K562 (cell line): ENCODE measurements around the gene IP6K1. TPM values are rescaled to one million over a fixed set of nuclear protein-coding genes. Genes with fewer than 3 reads are reported as not detected.
A peak's percentile ranks its signal among the peaks of the same experiment; 100 is the strongest.

ENCODE experiments used
- BRD9 ChIP-seq: fragments of 450-650 bp; IDR thresholded peaks from 2 replicates; pipeline ENCODE4 v1.6.1; 2018; ENCODE audit warnings: low read depth; ENCODE audit not compliant: partially characterized antibody
- CBX5 ChIP-seq: IDR thresholded peaks from 2 replicates; pipeline ENCODE4 v1.6.1; 2014; ENCODE audit warnings: low read depth, borderline replicate concordance
- CBX8 ChIP-seq: fragments of 200-600 bp; sonication (generic); IDR thresholded peaks from 2 replicates; pipeline ENCODE4 v1.6.1; 2012; ENCODE audit warnings: borderline replicate concordance, mixed run types, low read depth, mild to moderate bottlenecking, moderate library complexity, mixed read lengths, low read length, control low read depth, inconsistent platforms; ENCODE audit not compliant: poor library complexity, severe bottlenecking; ENCODE audit errors: extremely low read depth
- CTBP1 ChIP-seq: fragments of 450-650 bp; IDR thresholded peaks from 2 replicates; pipeline ENCODE4 v1.6.1; 2016; ENCODE audit warnings: borderline replicate concordance
- DACH1 ChIP-seq: fragments of 450-650 bp; IDR thresholded peaks from 2 replicates; pipeline ENCODE4 v1.6.1; 2018; ENCODE audit not compliant: partially characterized antibody
- FOXK1 ChIP-seq: sonication (generic); formaldehyde crosslinking; IDR thresholded peaks from 2 replicates; pipeline ENCODE4 v1.8.0; 2022; ENCODE audit warnings: missing genetic modification reagents, mild to moderate bottlenecking, borderline replicate concordance
- GATA2 ChIP-seq: sonication (generic); formaldehyde crosslinking; IDR thresholded peaks from 2 replicates; pipeline ENCODE4 v1.4.0; 2020; ENCODE audit warnings: mild to moderate bottlenecking, missing genetic modification reagents
- KDM4B ChIP-seq, 2 experiments: fragments of 450-650 bp in 1 of 2; sonication (generic) in 1 of 2; IDR thresholded peaks; 2 replicates each; pipeline ENCODE4 v1.6.1; 2016 to 2017; ENCODE audit warnings: borderline replicate concordance in 2 of 2, antibody characterized with exemption in 1 of 2, low read depth in 1 of 2, mild to moderate bottlenecking in 1 of 2
- MEF2A ChIP-seq: IDR thresholded peaks from 2 replicates; pipeline ENCODE4 v1.6.1; 2011; ENCODE audit warnings: low read depth, mild to moderate bottlenecking, low read length, moderate library complexity; ENCODE audit not compliant: control insufficient read depth
- NCOR1 ChIP-seq: fragments of 450-650 bp; IDR thresholded peaks from 2 replicates; pipeline ENCODE4 v1.6.1; 2016; ENCODE audit warnings: mild to moderate bottlenecking, moderate library complexity
- NFIC ChIP-seq: fragments of 450-650 bp; IDR thresholded peaks from 2 replicates; pipeline ENCODE4 v1.6.1; 2017; ENCODE audit warnings: mild to moderate bottlenecking, inconsistent platforms
- NFYB ChIP-seq: IDR thresholded peaks from 2 replicates; pipeline ENCODE4 v1.6.1; 2011; ENCODE audit warnings: mild to moderate bottlenecking, moderate library complexity; ENCODE audit not compliant: insufficient read length; ENCODE audit errors: extremely low read depth
- NR2C2 ChIP-seq, 2 experiments: fragments of 200-800 bp in 1 of 2; sonication (Bioruptor generic) in 1 of 2; sonication (generic) in 1 of 2; formaldehyde crosslinking in 1 of 2; IDR thresholded peaks; 2 replicates each; pipeline versions ENCODE4 v1.6.1 to v1.8.0; 2016 to 2022; ENCODE audit warnings: mild to moderate bottlenecking in 1 of 2, missing compliant biosample characterization in 1 of 2, missing genetic modification characterization in 1 of 2, missing genetic modification reagents in 1 of 2
- PHF21A ChIP-seq: fragments of 450-650 bp; IDR thresholded peaks from 2 replicates; pipeline ENCODE4 v1.6.1; 2017; ENCODE audit warnings: low read depth, borderline replicate concordance
- PRPF4 ChIP-seq: fragments of 200-400 bp; formaldehyde crosslinking; IDR thresholded peaks from one replicate; pipeline ENCODE4 v1.6.1; 2017; ENCODE audit warnings: low read length, low read depth, mild to moderate bottlenecking; ENCODE audit not compliant: insufficient read depth, poor library complexity, severe bottlenecking
- SP1 ChIP-seq: sonication (generic); formaldehyde crosslinking; IDR thresholded peaks from 2 replicates; pipeline ENCODE4 v1.8.1; 2022; ENCODE audit warnings: mild to moderate bottlenecking, missing genetic modification reagents
- TAL1 ChIP-seq: fragments of 450-650 bp; IDR thresholded peaks from 2 replicates; pipeline ENCODE4 v1.6.1; 2016; ENCODE audit warnings: mild to moderate bottlenecking
- TCF7L2 ChIP-seq: fragments of 150-350 bp; IDR thresholded peaks from 2 replicates; pipeline ENCODE4 v1.6.1; 2016; ENCODE audit warnings: low read depth, mild to moderate bottlenecking, low read length, moderate library complexity
- TEAD4 ChIP-seq, 2 experiments: sonication (generic) in 1 of 2; formaldehyde crosslinking in 1 of 2; IDR thresholded peaks; 2 replicates each; pipeline versions ENCODE4 v1.6.1 to v1.8.0; 2012 to 2022; ENCODE audit warnings: borderline replicate concordance in 1 of 2, inconsistent platforms in 1 of 2, low read length in 1 of 2, mild to moderate bottlenecking in 1 of 2, missing genetic modification reagents in 1 of 2
- ZBTB7A ChIP-seq: IDR thresholded peaks from 2 replicates; pipeline ENCODE4 v1.6.1; 2011; ENCODE audit warnings: low read depth, mild to moderate bottlenecking, low read length, moderate library complexity, borderline replicate concordance; ENCODE audit not compliant: control insufficient read depth
- polyA plus RNA-seq, 8 experiments: library from polyadenylated mRNA; depleted of rRNA in 4 of 8; stranded (reverse) in 5 of 8; unstranded in 3 of 8; fragments of >200 nt; fragmentation: Nextera tagmentation in 2 of 8; fragmentation: Illumina TruSeq in 1 of 8; extraction: Ambion mirVana in 2 of 8; extraction: Trizol in 1 of 8; gene quantifications; 2 replicates each; pipeline versions ENCODE4 v1.2.1 to v1.2.3, GENCODE V29; 2011 to 2014; ENCODE audit warnings: inconsistent platforms in 1 of 8, missing spikeins in 1 of 8
- total RNA-seq, 7 experiments: library from RNA; depleted of rRNA in 6 of 7; stranded (reverse); fragments of >200 nt in 6 of 7; fragmentation: Illumina TruSeq in 2 of 7; extraction: Trizol in 2 of 7; gene quantifications; 2 replicates each; pipeline versions ENCODE4 v1.2.1 to v1.2.3, GENCODE V29; 2011 to 2021; ENCODE audit warnings: low replicate concordance in 1 of 7
- TF ChIP-seq, protein P1 (sequence below): conservative IDR thresholded peaks from 2 replicates; pipeline ENCODE4 v1.6.1; 2011; ENCODE audit warnings: low read depth, mild to moderate bottlenecking, low read length; ENCODE audit not compliant: control insufficient read depth
- TF ChIP-seq, protein P2 (sequence below), 3 experiments: fragments of 200-800 bp in 1 of 3; sonication (Bioruptor generic) in 1 of 3; sonication (generic) in 1 of 3; formaldehyde crosslinking in 1 of 3; IDR thresholded peaks; 2 replicates each; pipeline versions ENCODE4 v1.6.1 to v1.8.0; 2016 to 2022; ENCODE audit warnings: mild to moderate bottlenecking in 2 of 3, missing compliant biosample characterization in 2 of 3, missing genetic modification characterization in 2 of 3, missing genetic modification reagents in 1 of 3
- TF ChIP-seq, protein P3 (sequence below): fragments of 250-450 bp; sonication (Bioruptor Pico); IDR thresholded peaks from 2 replicates; pipeline ENCODE4 v1.6.1; 2021; ENCODE audit warnings: mild to moderate bottlenecking

Gene IP6K1
- total and polyA plus RNA-seq, 9 of the 15 experiments (the other 6 are each of a cell fraction or from before 2014, with no cell fraction given) = 0.46 to 29.2 (median 13.1) TPM

DNA sequence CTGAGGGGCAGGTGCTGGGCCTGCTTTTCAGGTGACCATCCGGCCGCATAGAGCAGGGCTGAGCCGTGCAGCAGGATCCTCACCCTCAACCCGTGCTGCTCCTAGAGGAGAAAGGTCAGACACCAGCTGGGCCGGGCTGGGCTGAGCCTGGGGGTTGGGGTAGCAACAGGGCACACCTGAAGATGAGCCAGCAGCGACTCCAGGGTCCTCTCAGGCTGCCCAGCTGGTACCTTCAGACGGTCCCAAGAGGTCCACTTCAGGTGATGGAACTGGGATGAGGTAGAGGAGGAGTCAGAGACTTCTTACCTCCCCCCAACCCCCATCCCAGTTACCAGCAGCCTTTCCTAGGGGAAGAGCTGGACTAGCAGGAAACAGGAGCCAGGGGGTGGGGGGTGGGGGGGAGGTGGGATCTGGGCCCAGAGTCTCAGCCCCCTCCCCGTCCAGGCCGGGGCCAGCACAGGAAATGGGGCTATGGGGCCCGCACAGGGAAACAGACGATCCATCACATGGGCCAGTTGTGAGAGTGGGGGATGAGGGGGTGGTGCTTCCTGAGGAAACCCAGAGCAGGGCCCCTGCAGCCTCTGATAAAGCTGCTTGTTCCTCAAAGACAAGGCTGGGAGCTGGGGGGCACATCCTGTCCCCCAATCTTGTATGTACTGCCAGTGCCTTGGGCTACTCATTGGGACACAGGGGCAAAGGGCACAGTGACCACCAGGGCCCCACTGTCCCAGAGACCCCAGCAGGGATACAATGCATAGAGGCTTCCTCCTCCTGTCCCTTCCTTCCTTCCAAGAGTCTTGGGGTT is 19.8 kb upstream of the IP6K1 start (continued):
- TF ChIP-seq, protein P1, sequence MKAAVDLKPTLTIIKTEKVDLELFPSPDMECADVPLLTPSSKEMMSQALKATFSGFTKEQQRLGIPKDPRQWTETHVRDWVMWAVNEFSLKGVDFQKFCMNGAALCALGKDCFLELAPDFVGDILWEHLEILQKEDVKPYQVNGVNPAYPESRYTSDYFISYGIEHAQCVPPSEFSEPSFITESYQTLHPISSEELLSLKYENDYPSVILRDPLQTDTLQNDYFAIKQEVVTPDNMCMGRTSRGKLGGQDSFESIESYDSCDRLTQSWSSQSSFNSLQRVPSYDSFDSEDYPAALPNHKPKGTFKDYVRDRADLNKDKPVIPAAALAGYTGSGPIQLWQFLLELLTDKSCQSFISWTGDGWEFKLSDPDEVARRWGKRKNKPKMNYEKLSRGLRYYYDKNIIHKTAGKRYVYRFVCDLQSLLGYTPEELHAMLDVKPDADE = peak; percentile 61; the same call in 1 of the 2 replicates
- TF ChIP-seq, protein P2, sequence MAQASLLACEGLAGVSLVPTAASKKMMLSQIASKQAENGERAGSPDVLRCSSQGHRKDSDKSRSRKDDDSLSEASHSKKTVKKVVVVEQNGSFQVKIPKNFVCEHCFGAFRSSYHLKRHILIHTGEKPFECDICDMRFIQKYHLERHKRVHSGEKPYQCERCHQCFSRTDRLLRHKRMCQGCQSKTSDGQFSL (CRISPR knock-in tag; IDR thresholded peaks at IDR 0.05) = 0 out of 2 replicates have a peak, but pooled peaks have one; percentile 36
- TF ChIP-seq, protein P2 (tag; IDR thresholded peaks at IDR 0.05) = peak in 1 of 2 experiments; percentile 57; a peak in 1 of 4 replicates
- peak; percentile 48; the same call in 1 of the 2 replicates for TF ChIP-seq NFIC
- no peak for TF ChIP-seq NFYB
- no peak for TF ChIP-seq NR2C2 (CRISPR knock-in tag; IDR thresholded peaks at IDR 0.05)
- peak; percentile 11; the same call in 1 of the 2 replicates for TF ChIP-seq NR2C2 (tag; IDR thresholded peaks at IDR 0.05)
- TF ChIP-seq BRD9 = no peak
- TF ChIP-seq, protein P3, sequence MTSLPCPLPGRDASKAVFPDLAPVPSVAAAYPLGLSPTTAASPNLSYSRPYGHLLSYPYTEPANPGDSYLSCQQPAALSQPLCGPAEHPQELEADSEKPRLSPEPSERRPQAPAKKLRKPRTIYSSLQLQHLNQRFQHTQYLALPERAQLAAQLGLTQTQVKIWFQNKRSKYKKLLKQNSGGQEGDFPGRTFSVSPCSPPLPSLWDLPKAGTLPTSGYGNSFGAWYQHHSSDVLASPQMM (CRISPR knock-in tag) = no peak
- no peak for TF ChIP-seq GATA2 (CRISPR knock-in tag)
- no peak for TF ChIP-seq PHF21A
- no peak for TF ChIP-seq TCF7L2
- no peak for TF ChIP-seq PRPF4
- no peak for TF ChIP-seq CBX5
- peak; percentile 53; the same call in 1 of the 2 replicates for TF ChIP-seq TAL1
- TF ChIP-seq ZBTB7A = peak; percentile 68; the same call in 1 of the 2 replicates
- TF ChIP-seq TEAD4 (IDR thresholded peaks at IDR 0.05; ENCODE audit: low read length) = peak; percentile 55; the same call in 1 of the 2 replicates
- TF ChIP-seq TEAD4 (CRISPR knock-in tag; IDR thresholded peaks at IDR 0.05; ENCODE audit: borderline replicate concordance) = no peak
- no peak for TF ChIP-seq KDM4B (IDR thresholded peaks at IDR 0.05; ENCODE audit: borderline replicate concordance in 2 of 2, low read depth in 1 of 2)
- TF ChIP-seq SP1 (CRISPR knock-in tag) = no peak
- TF ChIP-seq FOXK1 (CRISPR knock-in tag) = no peak
- peak; percentile 13 for TF ChIP-seq DACH1
- TF ChIP-seq MEF2A = no peak
- peak; percentile 78 for TF ChIP-seq NCOR1
- no peak for TF ChIP-seq CBX8
- no peak for TF ChIP-seq CTBP1
